SK-N-SH (cell line): Measurements from ENCODE around the gene NRL. TPM values are rescaled to one million over a fixed set of nuclear protein-coding genes. Genes with fewer than 3 reads are reported as not detected.

Experiments used
- CTCF ChIA-PET: fragments of 300-600, 350-600 bp; formaldehyde crosslinking; extraction: SDS; loops from one replicate; lab custom pipeline; 2021; lab: Yijun Ruan, JAX
- POLR2A ChIA-PET: fragments of 350-600 bp; sonication (Branson Sonifier 250); formaldehyde crosslinking; extraction: SDS; loops from one replicate; lab custom pipeline; 2020; ENCODE audit warnings: antibody characterized with exemption, inconsistent platforms; lab: Yijun Ruan, JAX
- DNase-seq: peaks from one replicate; pipeline ENCODE4 v3.0.0; 2012
- H2AFZ ChIP-seq: fragments of 200-600 bp; sonication (generic); 2 replicates; pipeline ENCODE4 v1.8.1; 2016; ENCODE audit warnings: antibody characterized with exemption, mild to moderate bottlenecking, low read depth
- H3F3A ChIP-seq: fragments of 200-600 bp; sonication (generic); replicated peaks from 2 replicates; pipeline ENCODE3; 2016; ENCODE audit warnings: antibody characterized with exemption, mild to moderate bottlenecking; ENCODE audit not compliant: insufficient read depth
- H3K27ac ChIP-seq, 2 experiments: fragments of 200-500 bp in 1 of 2; fragments of 200-600 bp in 1 of 2; sonication (Bioruptor generic) in 1 of 2; sonication (generic), shearing (Covaris generic) in 1 of 2; 2 replicates each; pipeline versions ENCODE4 v1.5.1 to v1.6.1; 2014 to 2016; ENCODE audit warnings: low read depth in 2 of 2, inconsistent platforms in 1 of 2, low read length in 1 of 2, mild to moderate bottlenecking in 1 of 2, mixed read lengths in 1 of 2
- H3K27me3 ChIP-seq: fragments of 200-600 bp; sonication (generic), shearing (Covaris generic); 2 replicates; pipeline ENCODE4 v1.6.1; 2016; ENCODE audit warnings: mixed run types; ENCODE audit not compliant: insufficient read depth
- H3K36me3 ChIP-seq, 2 experiments: fragments of 200-500 bp in 1 of 2; fragments of 200-600 bp in 1 of 2; sonication (Bioruptor generic) in 1 of 2; sonication (generic) in 1 of 2; replicated peaks in 1 of 2; 2 replicates each; pipeline versions ENCODE3 to v1.5.1; 2014 to 2016; ENCODE audit warnings: low read length in 1 of 2, mild to moderate bottlenecking in 1 of 2; ENCODE audit not compliant: insufficient read depth in 2 of 2, control insufficient read depth in 1 of 2
- H3K4me1 ChIP-seq, 2 experiments: fragments of 200-500 bp in 1 of 2; fragments of 200-600 bp in 1 of 2; sonication (Bioruptor generic) in 1 of 2; sonication (generic), shearing (Covaris generic) in 1 of 2; 2 replicates each; pipeline versions ENCODE4 v1.5.1 to v1.6.1; 2014 to 2016; ENCODE audit warnings: low read depth in 1 of 2, low read length in 1 of 2, mixed run types in 1 of 2; ENCODE audit not compliant: insufficient read depth in 2 of 2, control insufficient read depth in 1 of 2
- H3K4me2 ChIP-seq: fragments of 200-600 bp; sonication (generic), shearing (Covaris generic); 2 replicates; pipeline ENCODE4 v1.6.1; 2017; ENCODE audit warnings: mixed run types
- H3K4me3 ChIP-seq, 2 experiments: fragments of 200-500 bp in 1 of 2; fragments of 200-600 bp in 1 of 2; sonication (Bioruptor generic) in 1 of 2; sonication (generic), shearing (Covaris generic) in 1 of 2; 2 replicates each; pipeline versions ENCODE4 v1.5.1 to v1.8.1; 2014 to 2016; ENCODE audit warnings: low read depth in 2 of 2, inconsistent platforms in 1 of 2, low read length in 1 of 2, mild to moderate bottlenecking in 1 of 2, mixed read lengths in 1 of 2, moderate library complexity in 1 of 2
- H3K79me2 ChIP-seq: fragments of 200-600 bp; sonication (generic); 2 replicates; pipeline ENCODE4 v1.8.1; 2017; ENCODE audit warnings: mild to moderate bottlenecking; ENCODE audit not compliant: insufficient read depth
- H3K9ac ChIP-seq: fragments of 200-600 bp; sonication (generic); 2 replicates; pipeline ENCODE4 v1.6.1; 2017; ENCODE audit warnings: mixed run types
- H3K9me2 ChIP-seq: fragments of 200-600 bp; sonication (generic); 2 replicates; pipeline ENCODE4 v1.6.1; 2017; ENCODE audit warnings: mixed run types
- H3K9me3 ChIP-seq: fragments of 200-600 bp; sonication (generic); 2 replicates; pipeline ENCODE4 v1.6.1; 2017; ENCODE audit warnings: mixed run types, mild to moderate bottlenecking, moderate library complexity
- H4K20me1 ChIP-seq: fragments of 200-600 bp; sonication (generic); 2 replicates; pipeline ENCODE4 v1.6.1; 2017; ENCODE audit warnings: mild to moderate bottlenecking, mixed run types; ENCODE audit not compliant: insufficient read depth
- CHD2 ChIP-seq: fragments of 150-350 bp; IDR thresholded peaks from 2 replicates; pipeline ENCODE4 v1.6.1; 2018; ENCODE audit warnings: low read length; ENCODE audit not compliant: partially characterized antibody
- ELF1 ChIP-seq: IDR thresholded peaks from 2 replicates; pipeline ENCODE4 v1.4.0; 2012
- MAX ChIP-seq: IDR thresholded peaks from 2 replicates; pipeline ENCODE4 v1.4.0; 2012; ENCODE audit warnings: low read depth
- MEF2A ChIP-seq: IDR thresholded peaks from 2 replicates; pipeline ENCODE4 v1.4.0; 2012; ENCODE audit warnings: low read depth, borderline replicate concordance
- MXI1 ChIP-seq: IDR thresholded peaks from 2 replicates; pipeline ENCODE4 v1.6.1; 2012; ENCODE audit warnings: mild to moderate bottlenecking, low read depth, low read length, improper control_type of control experiment
- NFIC ChIP-seq: IDR thresholded peaks from 2 replicates; pipeline ENCODE4 v1.4.0; 2012; ENCODE audit warnings: borderline replicate concordance
- NRF1 ChIP-seq: IDR thresholded peaks from 2 replicates; pipeline ENCODE4 v1.6.1; 2012; ENCODE audit warnings: low read depth, mild to moderate bottlenecking, low read length
- RXRA ChIP-seq: IDR thresholded peaks from 2 replicates; pipeline ENCODE4 v1.4.0; 2012; ENCODE audit warnings: low read depth, mild to moderate bottlenecking, borderline replicate concordance
- SIN3A ChIP-seq: IDR thresholded peaks from 2 replicates; pipeline ENCODE4 v1.6.1; 2012; ENCODE audit warnings: low read depth, mild to moderate bottlenecking, low read length, moderate library complexity, borderline replicate concordance
- SMC3 ChIP-seq: IDR thresholded peaks from 2 replicates; pipeline ENCODE4 v1.6.1; 2012; ENCODE audit warnings: low read depth, low read length, improper control_type of control experiment
- TCF12 ChIP-seq: IDR thresholded peaks from 2 replicates; pipeline ENCODE4 v1.4.0; 2012
- USF2 ChIP-seq: fragments of 150-350 bp; IDR thresholded peaks from 2 replicates; pipeline ENCODE4 v1.6.1; 2017; ENCODE audit warnings: antibody characterized with exemption, low read length, low read depth, borderline replicate concordance
- YY1 ChIP-seq: IDR thresholded peaks from 2 replicates; pipeline ENCODE4 v1.4.0; 2012; ENCODE audit warnings: low read depth, mild to moderate bottlenecking
- WGBS: methylation state at CpG from one replicate; pipeline ENCODE4 v1.1.6; 2017; ENCODE audit warnings: low lambda C conversion rate; 5-methylcytosine and 5-hydroxymethylcytosine counted together
- polyA plus RNA-seq, 3 experiments: library from polyadenylated mRNA; depleted of rRNA; stranded (reverse); fragments of >200 nt; gene quantifications; 2 replicates each; pipeline ENCODE4 v1.2.3, GENCODE V29; 2012
- TF ChIP-seq, protein P1 (sequence below): IDR thresholded peaks from 2 replicates; pipeline ENCODE4 v1.4.0; 2012; ENCODE audit warnings: low read depth, borderline replicate concordance
- TF ChIP-seq, protein P2 (sequence below): IDR thresholded peaks from 2 replicates; pipeline ENCODE4 v1.4.0; 2012; ENCODE audit warnings: low read depth, borderline replicate concordance
- TF ChIP-seq, protein P3 (sequence below): IDR thresholded peaks from 2 replicates; pipeline ENCODE4; 2012

NRL gene
- polyA plus RNA-seq, 1 of the 3 experiments (the other 2 are of a cell fraction): 0.76 TPM

DNA sequence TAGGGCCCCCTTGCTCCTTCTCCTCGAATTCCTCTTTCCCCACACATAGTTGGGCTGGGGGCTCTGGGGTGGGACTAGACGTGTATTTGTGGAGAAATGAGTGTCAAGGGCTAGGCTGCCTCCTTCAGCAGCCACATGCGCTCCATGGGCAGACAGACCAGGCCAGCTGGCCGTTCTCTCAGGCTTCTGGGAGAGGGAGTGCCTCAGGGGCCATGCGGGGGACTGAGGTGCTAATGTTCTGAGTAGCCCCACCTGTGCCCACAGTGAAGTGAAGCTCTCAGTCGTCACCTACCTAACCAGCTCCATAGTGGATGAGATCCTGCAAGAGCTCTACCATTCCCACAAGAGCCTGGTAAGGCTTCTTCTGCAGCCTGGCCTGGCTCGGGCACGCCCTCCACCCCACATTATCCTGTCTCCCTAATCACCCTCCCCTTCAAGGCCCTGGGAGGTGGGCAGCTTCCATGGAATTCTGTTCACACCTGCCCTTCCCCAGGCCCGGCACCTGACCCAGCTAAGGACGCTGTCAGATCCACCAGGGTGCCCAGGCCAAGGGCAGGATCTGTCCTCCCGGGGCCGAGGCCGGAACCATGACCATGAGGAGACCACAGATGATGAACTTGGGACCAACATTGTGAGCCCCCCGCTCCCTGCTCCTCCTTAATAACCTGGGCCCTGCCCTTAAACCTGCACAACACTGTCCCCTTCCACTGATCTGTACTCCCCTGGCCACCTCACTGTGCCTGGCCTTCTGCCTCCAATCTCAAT is 52.4 kb downstream of the NRL start:
- H3K27ac ChIP-seq: no peak overlapping the region
- TF ChIP-seq, protein P1, sequence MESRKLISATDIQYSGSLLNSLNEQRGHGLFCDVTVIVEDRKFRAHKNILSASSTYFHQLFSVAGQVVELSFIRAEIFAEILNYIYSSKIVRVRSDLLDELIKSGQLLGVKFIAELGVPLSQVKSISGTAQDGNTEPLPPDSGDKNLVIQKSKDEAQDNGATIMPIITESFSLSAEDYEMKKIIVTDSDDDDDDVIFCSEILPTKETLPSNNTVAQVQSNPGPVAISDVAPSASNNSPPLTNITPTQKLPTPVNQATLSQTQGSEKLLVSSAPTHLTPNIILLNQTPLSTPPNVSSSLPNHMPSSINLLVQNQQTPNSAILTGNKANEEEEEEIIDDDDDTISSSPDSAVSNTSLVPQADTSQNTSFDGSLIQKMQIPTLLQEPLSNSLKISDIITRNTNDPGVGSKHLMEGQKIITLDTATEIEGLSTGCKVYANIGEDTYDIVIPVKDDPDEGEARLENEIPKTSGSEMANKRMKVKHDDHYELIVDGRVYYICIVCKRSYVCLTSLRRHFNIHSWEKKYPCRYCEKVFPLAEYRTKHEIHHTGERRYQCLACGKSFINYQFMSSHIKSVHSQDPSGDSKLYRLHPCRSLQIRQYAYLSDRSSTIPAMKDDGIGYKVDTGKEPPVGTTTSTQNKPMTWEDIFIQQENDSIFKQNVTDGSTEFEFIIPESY: no peak
- TF ChIP-seq YY1 (no peak), TCF12 (no peak), ELF1 (no peak), NFIC (no peak), MEF2A (no peak)
- TF ChIP-seq, all 33 proteins: peak for 0
- no peaks in the 10 kb centered on the region for H3K9me2 ChIP-seq
- peaks cover 0 to 3% of the 10 kb centered on the region in 2 experiments; a peak in 1 of 4 replicates for H3K4me1 ChIP-seq
- H3K4me3 ChIP-seq: no peak overlapping the region
- POLR2A ChIA-PET: interaction anchor here (1.0 to 1.2 kb wide), 2 partner anchors 32 to 45 kb away, joined by 3 read pairs; partner anchors contain the start of gene PCK2
- no peaks in the 10 kb centered on the region for H3K36me3 ChIP-seq
- no peak overlapping the region for H3K4me2 ChIP-seq
- no peaks in the 10 kb centered on the region; the same call in 1 of the 2 replicates for H3K27me3 ChIP-seq
- no peaks in the 10 kb centered on the region for H3K9me3 ChIP-seq
- no peaks in the 10 kb centered on the region for H3K79me2 ChIP-seq
- no peaks in the 10 kb centered on the region for H4K20me1 ChIP-seq
- 52% methylated on average over 8 of the region's 14 CpGs for WGBS
- H2AFZ ChIP-seq: no peak overlapping the region
- no peaks in the 10 kb centered on the region for H3F3A ChIP-seq
- no peak overlapping the region for H3K9ac ChIP-seq
- DNase-seq: peak; percentile 5
- CTCF ChIA-PET: interaction anchor here (1.3 to 42.8 kb wide), 3 partner anchors 14 to 99 kb away, joined by 5 to 1159 read pairs (median 284); partner anchors contain the start of genes CPNE6, IRF9 and PCK2

DNA sequence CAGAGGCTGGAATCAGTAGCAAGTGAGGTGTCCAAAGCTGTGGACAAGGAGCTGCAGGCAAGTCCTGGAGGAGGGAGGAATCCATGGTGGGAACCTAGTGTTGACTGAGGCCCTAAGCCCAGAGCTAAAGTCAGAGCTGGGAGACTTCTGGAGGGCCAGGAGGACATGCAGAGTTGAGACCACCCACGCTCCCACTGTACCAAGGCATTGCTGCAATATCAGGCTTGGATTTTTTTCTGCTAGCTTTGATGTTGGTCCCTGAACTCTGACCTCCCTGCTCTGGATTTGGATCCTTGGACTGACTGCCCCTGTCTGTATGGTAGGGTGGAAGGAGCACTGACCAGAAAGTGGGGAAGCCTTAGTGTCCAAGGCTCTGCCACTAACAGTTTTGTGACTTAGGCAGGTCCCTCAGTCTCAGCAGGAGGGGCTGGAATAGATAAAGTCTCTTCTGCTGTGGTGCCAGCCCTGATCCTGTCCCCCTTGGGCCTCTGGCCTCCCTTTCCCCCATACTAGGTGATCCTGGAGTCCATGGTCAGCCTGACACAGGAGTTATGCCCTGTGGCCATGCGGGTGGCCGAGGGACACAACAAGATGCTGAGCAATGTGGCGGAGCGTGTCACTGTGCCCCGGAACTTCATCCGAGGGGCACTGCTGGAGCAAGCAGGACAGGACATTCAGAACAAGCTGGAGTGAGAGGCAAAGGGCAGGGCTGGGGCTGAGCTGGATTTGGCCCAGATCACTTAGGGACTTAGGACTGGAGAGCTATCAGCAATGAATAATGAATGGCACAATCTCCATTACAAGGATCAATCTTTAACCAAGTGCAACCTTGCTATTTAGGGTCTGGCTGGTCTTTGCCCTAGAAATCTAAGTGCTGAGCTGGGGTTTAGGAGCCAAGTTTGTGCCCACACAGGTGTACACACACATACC is 53.5 kb downstream of the NRL start:
- no peaks in the 10 kb centered on the region for H3K36me3 ChIP-seq
- no peak overlapping the region for H2AFZ ChIP-seq
- H4K20me1 ChIP-seq: no peaks in the 10 kb centered on the region
- no peak overlapping the region for H3K27ac ChIP-seq
- no peak overlapping the region for H3K4me3 ChIP-seq
- no peaks in the 10 kb centered on the region for H3K79me2 ChIP-seq
- no peaks in the 10 kb centered on the region for H3K9me3 ChIP-seq
- H3K9ac ChIP-seq: no peak overlapping the region
- ChIA-PET POLR2A (interaction anchor here (1.0 kb wide), 1 partner anchor 33 kb away, joined by 3 read pairs; the partner anchor contains the start of gene PCK2), CTCF (interaction anchor here (1.3 to 42.8 kb wide), 3 partner anchors 15 to 100 kb away, joined by 5 to 1159 read pairs (median 284); partner anchors contain the start of genes CPNE6, IRF9 and PCK2)
- no peak overlapping the region for H3K4me2 ChIP-seq
- TF ChIP-seq SMC3 (no peak), MAX (no peak), NFIC (no peak), USF2 (no peak), CHD2 (no peak), RXRA (no peak), NRF1 (no peak), MXI1 (no peak), ELF1 (no peak), SIN3A (no peak)
- TF ChIP-seq, protein P2, sequence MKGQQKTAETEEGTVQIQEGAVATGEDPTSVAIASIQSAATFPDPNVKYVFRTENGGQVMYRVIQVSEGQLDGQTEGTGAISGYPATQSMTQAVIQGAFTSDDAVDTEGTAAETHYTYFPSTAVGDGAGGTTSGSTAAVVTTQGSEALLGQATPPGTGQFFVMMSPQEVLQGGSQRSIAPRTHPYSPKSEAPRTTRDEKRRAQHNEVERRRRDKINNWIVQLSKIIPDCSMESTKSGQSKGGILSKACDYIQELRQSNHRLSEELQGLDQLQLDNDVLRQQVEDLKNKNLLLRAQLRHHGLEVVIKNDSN: no peak
- TF ChIP-seq, protein P3, sequence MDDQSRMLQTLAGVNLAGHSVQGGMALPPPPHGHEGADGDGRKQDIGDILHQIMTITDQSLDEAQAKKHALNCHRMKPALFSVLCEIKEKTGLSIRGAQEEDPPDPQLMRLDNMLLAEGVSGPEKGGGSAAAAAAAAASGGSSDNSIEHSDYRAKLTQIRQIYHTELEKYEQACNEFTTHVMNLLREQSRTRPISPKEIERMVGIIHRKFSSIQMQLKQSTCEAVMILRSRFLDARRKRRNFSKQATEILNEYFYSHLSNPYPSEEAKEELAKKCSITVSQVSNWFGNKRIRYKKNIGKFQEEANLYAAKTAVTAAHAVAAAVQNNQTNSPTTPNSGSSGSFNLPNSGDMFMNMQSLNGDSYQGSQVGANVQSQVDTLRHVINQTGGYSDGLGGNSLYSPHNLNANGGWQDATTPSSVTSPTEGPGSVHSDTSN: no peak
- TF ChIP-seq, all 33 proteins: peak for 0
- no peaks in the 10 kb centered on the region for H3K9me2 ChIP-seq
- 88% methylated on average over 7 of the region's 7 CpGs for WGBS
- peak; percentile 2 for DNase-seq
- no peaks in the 10 kb centered on the region for H3K27me3 ChIP-seq
- H3F3A ChIP-seq: no peaks in the 10 kb centered on the region
- peaks cover 0 to 3% of the 10 kb centered on the region in 2 experiments; a peak in 1 of 4 replicates for H3K4me1 ChIP-seq
